GM19463 (cell line): Measurements from ENCODE around the gene EEF1B2.
"Not testable (repeated sequence)": the region's sequence is repeated elsewhere in the genome, so short reads cannot be mapped to it uniquely, and the experiment has no call there.

Experiments used
- ATAC-seq: cut with Tn5 transposase; IDR thresholded peaks from one replicate; pipeline ENCODE4 v1.9.1; 2021; ENCODE audit warnings: mild to moderate bottlenecking, moderate library complexity; ENCODE audit not compliant: unreplicated experiment

The EEF1B2 gene

GRCh38 chr2:206159346-206160124 is at the start of gene EEF1B2, which contains the start of gene NDUFS1:
Gene EEF1B2, plus strand, starts transcription at chr2:206159895. Its CDS starts 85 bp downstream, at chr2:206159980.
Gene NDUFS1, minus strand, starts transcription at chr2:206159444. Its CDS starts 5,766 bp downstream, at chr2:206153678.
- ATAC-seq: peak; percentile 84

- no peak for ATAC-seq
These were observed 47.6 kb upstream of the EEF1B2 start for GRCh38 chr2:206112108-206112507.

GRCh38 chr2:206112846-206113547 is 46.7 kb upstream of the EEF1B2 start:
- no peak for ATAC-seq

GRCh38 chr2:206115026-206115578 is 44.6 kb upstream of the EEF1B2 start:
- ATAC-seq: no peak

GRCh38 chr2:206116278-206116677 is 43.4 kb upstream of the EEF1B2 start:
- ATAC-seq: no peak

GRCh38 chr2:206122569-206122968 is 37.1 kb upstream of the EEF1B2 start:
- not testable (repeated sequence) for ATAC-seq

- ATAC-seq: no peak
These were observed 33.8 kb upstream of the EEF1B2 start for GRCh38 chr2:206125901-206126300.

GRCh38 chr2:206127656-206128055 is 32.0 kb upstream of the EEF1B2 start:
- no peak for ATAC-seq

- ATAC-seq: no peak
These were observed 16.2 kb upstream of the EEF1B2 start for GRCh38 chr2:206143451-206143850.

- ATAC-seq: no peak
These were observed 15.3 kb upstream of the EEF1B2 start for GRCh38 chr2:206144383-206144782.

GRCh38 chr2:206145665-206146064 is 14.0 kb upstream of the EEF1B2 start:
- no peak for ATAC-seq

GRCh38 chr2:206149330-206149729 is 10.4 kb upstream of the EEF1B2 start:
- ATAC-seq: no peak

GRCh38 chr2:206150168-206150567 is 9.5 kb upstream of the EEF1B2 start:
- no peak for ATAC-seq

- ATAC-seq: no peak
These were observed 9.1 kb upstream of the EEF1B2 start for GRCh38 chr2:206150631-206151030.

- ATAC-seq: peak; percentile 40
These were observed 5.5 kb upstream of the EEF1B2 start for GRCh38 chr2:206154197-206154596.

- ATAC-seq: not testable (repeated sequence)
These were observed 2.7 kb upstream of the EEF1B2 start for GRCh38 chr2:206157014-206157413.

GRCh38 chr2:206158563-206159345 is 941 bp upstream of the EEF1B2 start:
- peak; percentile 11 for ATAC-seq

- ATAC-seq: peak; percentile 46
These were observed 571 bp downstream of the EEF1B2 start for GRCh38 chr2:206160125-206160806.

- ATAC-seq: no peak
These were observed 1.1 kb downstream of the EEF1B2 start for GRCh38 chr2:206160807-206161179.

- ATAC-seq: not testable (repeated sequence)
These were observed 2.7 kb downstream of the EEF1B2 start for GRCh38 chr2:206162401-206162800.
